ENCODE data around the gene CEP104. TPM values are rescaled to one million over a fixed set of nuclear protein-coding genes. Genes with fewer than 3 reads are reported as not detected.

Gene CEP104
- polyA plus RNA-seq, 3 donors from 2014 or later: 2.5 to 32.7 (median 18.2) TPM

GRCh38 chr1:3771108-3772026 lies 85.6 kb downstream of the CEP104 start:
- H3K27ac Mint-ChIP-seq: no peak overlapping the region

GRCh38 chr1:3770047-3770765 lies 86.8 kb downstream of the CEP104 start:
- no peak overlapping the region for H3K27ac Mint-ChIP-seq

More at GRCh38 chr1:3771108-3772026, 85.6 kb downstream of the CEP104 start:
- peaks cover 2 to 6% (median 3%) of the 10 kb centered on the region in 3 donors for H3K27me3 Mint-ChIP-seq (ENCODE audit: low read depth in 3 of 3)
- no peaks in the 10 kb centered on the region for H3K9me3 Mint-ChIP-seq
- DNase-seq: no peak
- H3K4me3 Mint-ChIP-seq: peak overlapping the region; percentile 63 to 71 (median 66)
- H3K4me1 Mint-ChIP-seq: peaks cover 0 to 12% of the 10 kb centered on the region in 2 donors
- H3K36me3 Mint-ChIP-seq: no peaks in the 10 kb centered on the region

GRCh38 chr1:3768811-3769390 lies 88.1 kb downstream of the CEP104 start:
- Mint-ChIP-seq H3K4me1 (peaks cover 0 to 7% of the 10 kb centered on the region in 2 donors), H3K4me3 (no peak overlapping the region), H3K36me3 (no peaks in the 10 kb centered on the region), H3K27ac (no peak overlapping the region), H3K9me3 (no peaks in the 10 kb centered on the region), H3K27me3 (ENCODE audit: low read depth in 3 of 3) (peaks cover 5 to 9% (median 8%) of the 10 kb centered on the region in 3 donors)
- DNase-seq: no peak

More at GRCh38 chr1:3770047-3770765, 86.8 kb downstream of the CEP104 start:
- H3K9me3 Mint-ChIP-seq: no peaks in the 10 kb centered on the region
- H3K4me1 Mint-ChIP-seq: peaks cover 0 to 11% of the 10 kb centered on the region in 2 donors
- no peaks in the 10 kb centered on the region for H3K36me3 Mint-ChIP-seq
- DNase-seq: no peak
- peak overlapping the region in 4 of 5 donors; percentile 53 to 71 (median 64) for H3K4me3 Mint-ChIP-seq
- peaks cover 2 to 5% (median 3%) of the 10 kb centered on the region in 3 donors for H3K27me3 Mint-ChIP-seq (ENCODE audit: low read depth in 3 of 3)

- H3K27me3 Mint-ChIP-seq (ENCODE audit: low read depth in 3 of 3): peaks cover 5 to 9% (median 8%) of the 10 kb centered on the region in 3 donors
- no peak overlapping the region for H3K27ac Mint-ChIP-seq
- peaks cover 0 to 5% of the 10 kb centered on the region in 2 donors for H3K4me1 Mint-ChIP-seq
- no peak for DNase-seq
- H3K9me3 Mint-ChIP-seq: no peaks in the 10 kb centered on the region
- no peaks in the 10 kb centered on the region for H3K36me3 Mint-ChIP-seq
- H3K4me3 Mint-ChIP-seq: no peak overlapping the region
These were observed 89.6 kb downstream of the CEP104 start for GRCh38 chr1:3767328-3767925.

GRCh38 chr1:3763351-3764125 lies 93.5 kb downstream of the CEP104 start:
- Mint-ChIP-seq H3K4me1 (no peaks in the 10 kb centered on the region), H3K27ac (no peak overlapping the region), H3K9me3 (no peaks in the 10 kb centered on the region), H3K36me3 (no peaks in the 10 kb centered on the region), H3K27me3 (ENCODE audit: low read depth in 3 of 3) (peaks cover 5 to 21% (median 9%) of the 10 kb centered on the region in 3 donors), H3K4me3 (no peak overlapping the region)
- DNase-seq: no peak

- Mint-ChIP-seq H3K27me3 (ENCODE audit: low read depth in 3 of 3) (peaks cover 5 to 21% (median 9%) of the 10 kb centered on the region in 3 donors), H3K4me1 (no peaks in the 10 kb centered on the region), H3K4me3 (no peak overlapping the region), H3K27ac (no peak overlapping the region), H3K9me3 (no peaks in the 10 kb centered on the region), H3K36me3 (no peaks in the 10 kb centered on the region)
- no peak for DNase-seq
These were observed 94.2 kb downstream of the CEP104 start for GRCh38 chr1:3762873-3763228.

GRCh38 chr1:3762151-3762872 lies 94.7 kb downstream of the CEP104 start:
- Mint-ChIP-seq H3K9me3 (no peaks in the 10 kb centered on the region), H3K4me1 (no peaks in the 10 kb centered on the region), H3K36me3 (no peaks in the 10 kb centered on the region), H3K27me3 (ENCODE audit: low read depth in 3 of 3) (peaks cover 5 to 18% (median 9%) of the 10 kb centered on the region in 3 donors), H3K4me3 (no peak overlapping the region), H3K27ac (no peak overlapping the region)
- no peak for DNase-seq

Other genes with a start within 250 kb of the CEP104 start
- under 1 TPM in 1 of 3 donors, not detected in 2; 0.08 TPM for gene MEGF6, start 245.7 kb downstream of the CEP104 start, polyA plus RNA-seq
- gene TPRG1L, start 232.2 kb downstream of the CEP104 start, polyA plus RNA-seq: 10 to 100 TPM; 36.2 to 43.4 (median 40.3) TPM
- gene WRAP73, start 207.1 kb downstream of the CEP104 start, polyA plus RNA-seq: 10 to 100 TPM; 19.9 to 26.8 (median 21.1) TPM
- gene TP73, start 204.7 kb downstream of the CEP104 start, polyA plus RNA-seq: not detected
- not detected for gene CCDC27, start 104.8 kb downstream of the CEP104 start, polyA plus RNA-seq
- under 1 TPM in 1 of 3 donors, not detected in 2; 0.96 TPM for gene SMIM1, start 84.5 kb downstream of the CEP104 start, polyA plus RNA-seq
- gene LRRC47, start 60.7 kb downstream of the CEP104 start, polyA plus RNA-seq: 10 to 100 TPM; 19.3 to 28.3 (median 27.7) TPM
- gene DFFB, start 265 bp upstream of the CEP104 start, polyA plus RNA-seq: 10 to 100 TPM in 2 of 3 donors, 1 to 10 TPM in 1; 8.3 to 25.6 (median 11.9) TPM
- gene C1orf174, start 43.1 kb upstream of the CEP104 start, polyA plus RNA-seq: 10 to 100 TPM; 27.1 to 54.2 (median 34.0) TPM

Measured in immature natural killer cell (primary cell).